HG03378 (cell line): ENCODE measurements around the gene SPDYE3.

Experiments used
- ATAC-seq: cut with Tn5 transposase; IDR thresholded peaks from one replicate; pipeline ENCODE4 v1.9.1; 2021; ENCODE audit warnings: mild to moderate bottlenecking, moderate library complexity; ENCODE audit not compliant: unreplicated experiment

The SPDYE3 gene

GRCh38 chr7:100369105-100369504, 61.6 kb downstream of the SPDYE3 start:
- peak; percentile 63 for ATAC-seq

GRCh38 chr7:100370303-100370702, 62.8 kb downstream of the SPDYE3 start:
- no peak for ATAC-seq

- ATAC-seq, result no peak
Observed at GRCh38 chr7:100370746-100371145, 63.2 kb downstream of the SPDYE3 start.

- no peak for ATAC-seq
Observed at GRCh38 chr7:100371561-100372171, 64.2 kb downstream of the SPDYE3 start.
